HL-60 (cell line): ENCODE data around the gene STX2.

ENCODE experiments used
- DNase-seq, 2 experiments: peaks; one replicate each; pipeline ENCODE4 v3.0.0-alpha.2; 2010 to 2020; ENCODE audit warnings: low read depth in 1 of 2, low spot score in 1 of 2
- H3K27ac ChIP-seq: fragments of 250-450 bp; sonication (Bioruptor Pico); replicated peaks from 2 replicates; pipeline ENCODE4 v1.5.1; 2020; ENCODE audit warnings: mild to moderate bottlenecking, moderate library complexity
- H3K27me3 ChIP-seq: fragments of 250-450 bp; sonication (Bioruptor Pico); 2 replicates; pipeline ENCODE4 v1.5.1; 2021; ENCODE audit warnings: mild to moderate bottlenecking, moderate library complexity; ENCODE audit not compliant: insufficient read depth, poor library complexity, severe bottlenecking
- H3K4me3 ChIP-seq: replicated peaks from 2 replicates; pipeline ENCODE4 v1.5.1; 2011; ENCODE audit warnings: mild to moderate bottlenecking, control low read depth, low read length; ENCODE audit not compliant: insufficient read depth
- CTCF ChIP-seq: IDR thresholded peaks from one replicate; pipeline ENCODE4 v1.5.1; 2011; ENCODE audit warnings: low read length, control low read depth, inconsistent platforms; ENCODE audit not compliant: insufficient read depth
- GABPA ChIP-seq: IDR thresholded peaks from 2 replicates; pipeline ENCODE4 v1.6.1; 2012; ENCODE audit warnings: low read depth
- POLR2AphosphoS5 ChIP-seq: IDR thresholded peaks from 2 replicates; pipeline ENCODE4 v1.6.1; 2012; ENCODE audit warnings: low read depth
- REST ChIP-seq: IDR thresholded peaks from 2 replicates; pipeline ENCODE4 v1.6.1; 2012; ENCODE audit warnings: low read depth; ENCODE audit not compliant: insufficient replicate concordance
- SPI1 ChIP-seq: IDR thresholded peaks from 2 replicates; pipeline ENCODE4 v1.6.1; 2012; ENCODE audit warnings: low read depth, mild to moderate bottlenecking, borderline replicate concordance

The STX2 gene

GRCh38 chr12:130766470-130766869, 72.6 kb downstream of the STX2 start:
- Histone ChIP-seq H3K27ac (no peak overlapping the region), H3K27me3 (peaks cover 11% of the 10 kb centered on the region), H3K4me3 (no peak overlapping the region)
- no peak for TF ChIP-seq REST
- no peak for TF ChIP-seq SPI1
- TF ChIP-seq CTCF, result no peak
- no peak for TF ChIP-seq GABPA
- no peak for TF ChIP-seq POLR2AphosphoS5
- no peak for DNase-seq

GRCh38 chr12:130765186-130765659, 73.8 kb downstream of the STX2 start:
- DNase-seq, result no peak
- Histone ChIP-seq H3K4me3 (no peak overlapping the region), H3K27ac (no peak overlapping the region), H3K27me3 (peaks cover 11% of the 10 kb centered on the region)
- TF ChIP-seq SPI1 (no peak), CTCF (no peak), REST (no peak), GABPA (no peak), POLR2AphosphoS5 (no peak)

- no peak for DNase-seq
- Histone ChIP-seq H3K27ac (no peak overlapping the region), H3K27me3 (peaks cover 7% of the 10 kb centered on the region), H3K4me3 (no peak overlapping the region)
- TF ChIP-seq CTCF (no peak), SPI1 (no peak), POLR2AphosphoS5 (no peak), REST (no peak)
Measured at GRCh38 chr12:130764475-130765185, 74.4 kb downstream of the STX2 start.
